ENCODE measurements around the gene PDIA6.

PDIA6 gene

GRCh38 chr2:10798783-10799182, 13.8 kb downstream of the PDIA6 start:
- Histone ChIP-seq H3K4me1 (ENCODE audit: control insufficient read depth in 1 of 2, insufficient read depth in 1 of 2, low read depth in 1 of 2, low read length in 1 of 2) (no peaks in the 10 kb centered on the region), H3K4me3 (ENCODE audit: low read depth in 1 of 2, low read length in 1 of 2) (no peak overlapping the region), H3K36me3 (peaks cover 32% of the 10 kb centered on the region), H3K9me3 (no peaks in the 10 kb centered on the region), H3K27ac (no peak overlapping the region), H3K27me3 (no peaks in the 10 kb centered on the region)
- TF ChIP-seq, protein P1, sequence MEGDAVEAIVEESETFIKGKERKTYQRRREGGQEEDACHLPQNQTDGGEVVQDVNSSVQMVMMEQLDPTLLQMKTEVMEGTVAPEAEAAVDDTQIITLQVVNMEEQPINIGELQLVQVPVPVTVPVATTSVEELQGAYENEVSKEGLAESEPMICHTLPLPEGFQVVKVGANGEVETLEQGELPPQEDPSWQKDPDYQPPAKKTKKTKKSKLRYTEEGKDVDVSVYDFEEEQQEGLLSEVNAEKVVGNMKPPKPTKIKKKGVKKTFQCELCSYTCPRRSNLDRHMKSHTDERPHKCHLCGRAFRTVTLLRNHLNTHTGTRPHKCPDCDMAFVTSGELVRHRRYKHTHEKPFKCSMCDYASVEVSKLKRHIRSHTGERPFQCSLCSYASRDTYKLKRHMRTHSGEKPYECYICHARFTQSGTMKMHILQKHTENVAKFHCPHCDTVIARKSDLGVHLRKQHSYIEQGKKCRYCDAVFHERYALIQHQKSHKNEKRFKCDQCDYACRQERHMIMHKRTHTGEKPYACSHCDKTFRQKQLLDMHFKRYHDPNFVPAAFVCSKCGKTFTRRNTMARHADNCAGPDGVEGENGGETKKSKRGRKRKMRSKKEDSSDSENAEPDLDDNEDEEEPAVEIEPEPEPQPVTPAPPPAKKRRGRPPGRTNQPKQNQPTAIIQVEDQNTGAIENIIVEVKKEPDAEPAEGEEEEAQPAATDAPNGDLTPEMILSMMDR (IDR thresholded peaks at IDR 0.05) = no peak

GRCh38 chr2:10796703-10797102, 15.9 kb downstream of the PDIA6 start:
- Histone ChIP-seq H3K27ac (no peak overlapping the region), H3K4me1 (ENCODE audit: control insufficient read depth in 1 of 2, insufficient read depth in 1 of 2, low read depth in 1 of 2, low read length in 1 of 2) (no peaks in the 10 kb centered on the region), H3K36me3 (peaks cover 50% of the 10 kb centered on the region), H3K27me3 (no peaks in the 10 kb centered on the region), H3K9me3 (no peaks in the 10 kb centered on the region), H3K4me3 (ENCODE audit: low read depth in 1 of 2, low read length in 1 of 2) (no peak overlapping the region)
- TF ChIP-seq, protein P1 (IDR thresholded peaks at IDR 0.05) = no peak

- Histone ChIP-seq H3K36me3 (peaks cover 56% of the 10 kb centered on the region), H3K4me1 (ENCODE audit: control insufficient read depth in 1 of 2, insufficient read depth in 1 of 2, low read depth in 1 of 2, low read length in 1 of 2) (no peaks in the 10 kb centered on the region), H3K4me3 (ENCODE audit: low read depth in 1 of 2, low read length in 1 of 2) (no peak overlapping the region), H3K27ac (no peak overlapping the region), H3K9me3 (no peaks in the 10 kb centered on the region), H3K27me3 (no peaks in the 10 kb centered on the region)
- TF ChIP-seq, protein P1 (IDR thresholded peaks at IDR 0.05) = no peak
Observed at GRCh38 chr2:10795508-10796046, 17.0 kb downstream of the PDIA6 start.

GRCh38 chr2:10794876-10795275, 17.7 kb downstream of the PDIA6 start:
- TF ChIP-seq, protein P1 (IDR thresholded peaks at IDR 0.05) = no peak

DNA sequence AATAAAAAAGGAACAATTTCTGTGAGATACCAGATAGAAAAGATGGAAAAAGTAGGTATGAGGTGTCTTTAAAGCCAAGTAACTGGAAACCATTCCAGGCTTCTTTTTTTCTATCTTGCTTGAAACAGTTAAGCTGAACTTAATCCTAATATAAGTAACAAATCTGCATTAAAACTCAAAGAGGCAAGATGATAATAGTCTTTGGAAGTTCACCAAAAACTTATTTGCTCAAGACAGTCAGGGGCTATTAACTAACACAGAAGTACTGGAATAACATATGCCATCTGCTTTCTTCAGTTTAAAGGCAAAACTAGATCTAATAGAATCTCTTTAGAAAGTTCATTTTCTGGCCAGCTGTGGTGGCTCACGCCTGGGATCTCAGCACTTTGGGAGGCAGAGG, 18.8 kb downstream of the PDIA6 start:
- H3K4me3 ChIP-seq (ENCODE audit: low read depth in 1 of 2, low read length in 1 of 2) = no peak overlapping the region
- no peaks in the 10 kb centered on the region for H3K27me3 ChIP-seq
- no peak overlapping the region for H3K27ac ChIP-seq
- no peaks in the 10 kb centered on the region for H3K9me3 ChIP-seq
- TF ChIP-seq, protein P1 (IDR thresholded peaks at IDR 0.05) = no peak
- H3K36me3 ChIP-seq = peaks cover 72% of the 10 kb centered on the region
- no peaks in the 10 kb centered on the region for H3K4me1 ChIP-seq (ENCODE audit: control insufficient read depth in 1 of 2, insufficient read depth in 1 of 2, low read depth in 1 of 2, low read length in 1 of 2)

More at GRCh38 chr2:10794876-10795275, 17.7 kb downstream of the PDIA6 start:
- no peaks in the 10 kb centered on the region for H3K4me1 ChIP-seq (ENCODE audit: control insufficient read depth in 1 of 2, insufficient read depth in 1 of 2, low read depth in 1 of 2, low read length in 1 of 2)
- no peak overlapping the region for H3K4me3 ChIP-seq (ENCODE audit: low read depth in 1 of 2, low read length in 1 of 2)
- no peak overlapping the region for H3K27ac ChIP-seq
- no peaks in the 10 kb centered on the region for H3K9me3 ChIP-seq
- no peaks in the 10 kb centered on the region for H3K27me3 ChIP-seq
- H3K36me3 ChIP-seq = peaks cover 63% of the 10 kb centered on the region
